GM18951 (cell line): ENCODE measurements around the gene RHOT1.
"Not testable (repeated sequence)": the region's sequence is repeated elsewhere in the genome, so short reads cannot be mapped to it uniquely, and the experiment has no call there.

Experiments used
- POLR2A ChIP-seq: IDR thresholded peaks from 4 replicates; pipeline ENCODE4 v1.6.1; 2011; ENCODE audit warnings: mild to moderate bottlenecking; ENCODE audit not compliant: insufficient read length, insufficient read depth; ENCODE audit errors: extremely low read depth
- in situ Hi-C: fragments of 300-500 bp; cut with MboI; formaldehyde crosslinking; loops from one replicate; pipeline ENCODE4 v1.12.0; 2022; ENCODE audit warnings: low sequenced_read_pairs, mixed read lengths, inconsistent platforms; ENCODE audit not compliant: unreplicated experiment

The RHOT1 gene

DNA sequence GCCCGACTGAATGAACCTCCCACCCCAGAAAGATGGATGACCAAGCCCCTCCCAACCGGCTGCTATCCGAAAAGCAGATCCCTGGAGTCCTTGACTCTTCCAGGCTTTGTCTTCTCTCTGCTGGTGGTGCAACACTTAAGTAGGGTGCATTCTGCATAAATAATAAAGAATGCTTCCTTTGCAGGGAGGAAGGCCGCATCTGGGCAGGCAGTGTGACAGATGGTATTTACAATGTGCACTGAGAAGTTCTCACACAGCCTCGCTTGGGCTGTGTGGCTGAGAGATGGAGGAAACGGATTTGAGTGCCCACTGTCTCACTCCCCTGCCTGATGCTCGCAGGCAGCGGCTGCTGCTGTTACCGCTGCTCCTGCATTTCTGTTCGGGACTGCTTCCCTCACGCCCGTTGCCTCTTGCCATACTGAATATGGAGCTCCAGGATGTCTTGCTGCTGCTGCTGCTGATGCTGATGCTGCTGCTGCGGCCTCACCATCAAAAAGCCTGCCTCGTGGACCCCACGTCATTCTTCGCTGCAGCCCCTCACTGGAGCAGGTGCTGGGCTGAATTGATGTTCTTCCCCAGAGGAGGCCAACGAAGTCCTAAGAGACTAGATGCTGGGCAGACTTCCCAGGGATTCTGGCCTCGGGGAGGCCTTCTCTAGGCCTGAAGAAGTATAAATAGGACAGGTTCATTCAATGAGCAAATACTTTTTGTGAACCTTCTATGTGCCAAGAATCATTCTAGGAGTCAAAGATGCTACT is 116.3 kb downstream of the RHOT1 start:
- in situ Hi-C loops: no loop called here
- no peak for TF ChIP-seq POLR2A

GRCh38 chr17:32259586-32259985 is 117.3 kb downstream of the RHOT1 start:
- in situ Hi-C loops: no loop called here
- no peak for TF ChIP-seq POLR2A

DNA sequence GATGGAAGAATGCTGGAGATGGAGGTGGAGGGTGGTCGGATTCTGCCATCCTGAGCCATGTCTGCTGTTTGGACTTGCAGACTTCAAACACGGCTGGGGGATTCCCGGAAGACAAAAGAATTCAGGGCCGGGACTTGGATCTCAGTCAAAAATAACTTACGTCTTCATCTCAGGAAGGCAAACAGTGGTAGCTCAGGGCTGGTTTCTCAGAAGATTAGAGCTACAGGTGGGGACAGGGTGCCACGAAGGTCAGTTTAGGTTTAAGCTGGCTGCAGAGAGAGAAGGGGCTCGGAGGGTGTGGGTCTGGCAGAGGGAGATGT is 119.1 kb downstream of the RHOT1 start:
- in situ Hi-C loops: no loop called here

GRCh38 chr17:32261936-32262510 is 119.7 kb downstream of the RHOT1 start:
- in situ Hi-C loops: no loop called here
- TF ChIP-seq POLR2A: no peak

More for the DNA sequence above, 119.1 kb downstream of the RHOT1 start:
- no peak for TF ChIP-seq POLR2A

GRCh38 chr17:32263515-32263914 is 121.2 kb downstream of the RHOT1 start:
- in situ Hi-C loops: not testable (repeated sequence)

- in situ Hi-C loops: no loop called here
Measured at GRCh38 chr17:32264140-32264799, 122.0 kb downstream of the RHOT1 start.

DNA sequence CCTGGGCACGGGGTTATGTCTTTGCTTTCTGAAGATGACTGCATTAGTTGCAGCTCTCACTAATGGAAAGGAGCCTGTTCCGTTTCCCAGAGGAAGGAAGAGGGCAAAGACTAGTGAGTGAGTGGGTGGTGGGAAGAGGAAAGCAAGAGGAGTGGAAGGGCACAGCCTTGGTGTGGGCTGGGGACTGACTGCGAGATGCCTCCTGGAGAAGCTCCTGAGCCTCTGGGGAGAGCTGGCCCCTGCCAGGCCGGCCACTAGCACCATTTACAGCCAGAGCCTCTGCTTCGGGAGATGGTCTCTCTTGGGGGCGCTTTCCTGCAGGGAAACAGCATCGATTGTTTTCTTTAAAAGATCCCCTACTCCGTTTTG is 122.5 kb downstream of the RHOT1 start:
- in situ Hi-C loops: no loop called here
- TF ChIP-seq POLR2A: no peak

More at GRCh38 chr17:32264140-32264799, 122.0 kb downstream of the RHOT1 start:
- no peak for TF ChIP-seq POLR2A

GRCh38 chr17:32265192-32265923 is 123.1 kb downstream of the RHOT1 start, which contains the start of gene RHBDL3:
RHBDL3 (plus strand) TSS chr17:32265832; CDS start chr17:32266190, 358 bp downstream.
- TF ChIP-seq POLR2A: no peak
- in situ Hi-C loops: no loop called here

- in situ Hi-C loops: no loop called here
- no peak for TF ChIP-seq POLR2A
Measured at GRCh38 chr17:32266051-32266388, 123.7 kb downstream of the RHOT1 start.

- in situ Hi-C loops: no loop called here
Measured at GRCh38 chr17:32266389-32267301, 124.3 kb downstream of the RHOT1 start.

DNA sequence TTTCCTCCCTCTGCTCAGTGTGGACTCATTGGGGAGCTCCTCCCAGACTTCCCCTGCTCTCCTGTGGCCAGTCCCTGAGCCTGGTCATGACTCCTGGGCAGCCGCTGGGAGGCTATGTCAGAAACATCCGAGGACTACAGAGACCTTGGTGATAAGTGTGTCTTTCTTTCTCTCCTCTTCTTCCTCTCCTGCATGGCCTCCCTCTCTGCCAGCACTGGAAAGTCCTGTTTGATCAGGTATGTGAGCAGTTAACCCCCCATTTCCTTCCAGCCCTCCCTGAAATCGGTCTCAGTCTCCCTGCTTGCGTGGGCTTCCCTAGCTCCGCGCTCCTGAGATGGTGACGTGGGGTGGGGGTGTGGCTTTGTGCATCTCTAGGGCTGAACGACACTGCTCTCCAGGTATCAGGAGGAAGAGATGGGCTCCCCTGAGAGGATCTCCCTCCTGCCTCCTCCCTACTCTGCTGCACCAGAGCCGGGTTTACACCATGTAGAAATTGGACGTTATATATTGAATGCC is 125.4 kb downstream of the RHOT1 start:
- in situ Hi-C loops: no loop called here
- TF ChIP-seq POLR2A: no peak

More at GRCh38 chr17:32266389-32267301, 124.3 kb downstream of the RHOT1 start:
- TF ChIP-seq POLR2A: no peak

- in situ Hi-C loops: no loop called here
- TF ChIP-seq POLR2A: no peak
Measured at GRCh38 chr17:32268734-32269288, 126.5 kb downstream of the RHOT1 start.

GRCh38 chr17:32269377-32269776 is 127.1 kb downstream of the RHOT1 start:
- TF ChIP-seq POLR2A: no peak
- in situ Hi-C loops: no loop called here
